CMK (cell line): ENCODE measurements around the gene JARID2.
"Not testable (repeated sequence)": the region's sequence is repeated elsewhere in the genome, so short reads cannot be mapped to it uniquely, and the experiment has no call there.

Experiments
- DNase-seq: peaks from one replicate; pipeline ENCODE4 v3.0.0-alpha.2; 2010; ENCODE audit warnings: low read depth

The JARID2 gene

DNA sequence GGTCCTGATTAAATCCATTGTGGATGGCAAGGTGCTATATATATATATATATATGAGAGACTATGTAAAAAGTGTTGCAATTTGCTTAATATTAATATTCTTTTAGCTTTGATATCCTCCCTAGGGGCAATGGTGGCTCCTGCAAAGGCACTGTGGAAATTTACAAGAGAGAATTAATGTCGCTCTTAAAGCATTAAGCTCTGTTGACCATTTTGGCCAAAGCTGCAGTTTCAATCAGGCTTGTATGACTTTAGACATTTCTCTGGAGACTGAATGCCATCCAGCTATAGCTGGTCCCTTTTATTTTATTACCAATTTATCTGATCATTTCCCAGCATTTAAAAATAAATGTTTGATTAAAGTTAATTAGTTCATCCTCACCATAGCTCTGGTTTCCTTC is 155.3 kb downstream of the JARID2 start:
- no peak for DNase-seq

DNA sequence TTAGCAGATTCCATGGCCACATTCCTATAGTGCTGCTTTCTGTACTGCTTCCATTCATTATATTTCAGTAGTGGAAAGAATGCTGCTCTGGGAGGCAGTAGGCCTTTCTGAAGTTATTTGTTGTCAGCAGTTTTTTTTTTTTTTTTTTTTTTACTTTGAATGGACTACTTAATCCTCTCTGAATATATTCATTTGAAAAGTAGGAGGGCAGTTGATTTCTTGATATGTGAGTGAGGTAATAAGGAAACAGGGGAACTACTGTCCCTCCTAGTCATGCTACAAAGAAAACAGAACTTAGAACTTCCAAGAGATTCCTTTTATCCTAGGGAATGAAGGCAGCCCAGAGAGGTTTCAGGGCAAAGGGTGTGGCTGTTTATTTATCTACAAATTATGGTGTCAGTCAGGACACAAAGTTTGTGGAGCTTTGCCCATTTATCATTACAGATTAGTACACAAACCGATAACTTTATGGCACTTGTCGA is 155.9 kb downstream of the JARID2 start:
- no peak for DNase-seq

DNA sequence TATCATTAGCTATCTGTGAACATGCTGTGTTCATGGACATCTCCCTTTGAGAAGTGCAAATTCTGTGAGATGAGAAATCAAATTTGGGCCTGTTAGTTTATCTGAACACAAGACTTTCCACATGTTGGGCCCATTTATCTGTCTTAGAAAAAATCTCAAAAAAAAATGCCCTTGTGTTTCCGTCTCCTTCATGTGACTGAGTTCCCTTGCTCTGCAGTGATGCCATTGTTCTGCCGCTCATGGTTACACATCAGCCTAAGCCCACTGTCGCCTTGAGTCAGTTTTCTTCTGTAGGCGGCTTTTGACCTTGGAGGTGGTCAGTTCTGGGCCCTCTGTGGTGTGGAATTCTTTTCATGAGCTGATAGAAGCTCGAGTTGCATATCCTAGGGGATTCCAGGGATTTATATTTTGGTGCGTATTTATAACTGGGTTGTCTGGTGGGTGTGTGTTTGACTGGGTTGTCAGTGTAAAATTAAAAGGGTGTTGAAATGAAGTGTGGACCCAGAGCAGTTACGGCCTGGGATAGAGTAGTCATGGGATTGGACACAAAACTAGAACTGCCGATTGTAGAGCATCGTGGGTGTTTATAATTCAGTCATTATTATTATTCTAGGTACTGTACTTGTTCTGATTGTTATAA is 156.7 kb downstream of the JARID2 start:
- no peak for DNase-seq

DNA sequence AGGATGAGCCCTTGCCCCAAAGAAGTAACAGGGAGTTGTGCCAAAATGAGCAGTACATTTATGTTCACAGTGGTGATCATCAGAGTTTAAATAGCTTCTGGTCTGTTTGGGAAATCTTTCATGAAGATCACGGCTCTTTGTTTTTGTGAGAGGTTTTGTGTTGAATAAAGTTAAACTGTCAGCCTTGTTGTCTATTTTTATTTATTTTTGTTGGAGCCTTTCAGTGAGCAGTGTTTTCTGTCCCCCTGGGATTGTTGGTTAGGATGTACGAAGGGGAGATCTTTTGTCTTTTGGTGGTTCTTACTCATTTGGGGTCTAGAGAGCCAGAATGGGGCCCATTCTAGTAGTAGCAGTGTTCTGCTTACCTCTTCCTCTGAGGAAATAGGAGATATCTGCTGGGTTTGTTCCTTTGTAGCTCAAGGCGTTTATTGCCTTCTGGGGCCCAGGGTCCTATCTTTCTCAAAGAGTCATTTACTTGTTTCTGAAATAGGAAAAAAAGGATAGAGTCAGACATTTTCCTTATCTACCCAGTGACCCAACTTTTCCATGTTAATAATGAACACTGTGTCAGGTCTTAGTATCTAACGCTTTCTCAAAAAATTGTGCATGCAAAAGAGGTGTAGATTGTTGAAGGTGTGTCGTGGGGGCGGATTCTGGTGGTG is 157.4 kb downstream of the JARID2 start:
- no peak for DNase-seq

DNA sequence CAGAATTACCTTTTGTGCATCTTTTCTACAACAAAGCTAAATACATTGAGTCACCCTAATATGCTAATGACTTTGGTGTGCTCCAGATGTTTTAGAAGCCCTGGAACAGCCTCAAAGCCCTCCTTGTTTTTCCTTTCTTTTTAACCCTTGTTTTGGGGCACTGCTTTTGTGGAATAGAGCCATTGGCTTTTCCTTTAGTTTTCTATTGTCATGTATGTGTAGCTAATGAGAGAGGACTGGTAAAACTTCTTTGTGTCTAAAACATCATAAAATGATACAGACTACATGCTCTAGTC is 158.8 kb downstream of the JARID2 start:
- no peak for DNase-seq

DNA sequence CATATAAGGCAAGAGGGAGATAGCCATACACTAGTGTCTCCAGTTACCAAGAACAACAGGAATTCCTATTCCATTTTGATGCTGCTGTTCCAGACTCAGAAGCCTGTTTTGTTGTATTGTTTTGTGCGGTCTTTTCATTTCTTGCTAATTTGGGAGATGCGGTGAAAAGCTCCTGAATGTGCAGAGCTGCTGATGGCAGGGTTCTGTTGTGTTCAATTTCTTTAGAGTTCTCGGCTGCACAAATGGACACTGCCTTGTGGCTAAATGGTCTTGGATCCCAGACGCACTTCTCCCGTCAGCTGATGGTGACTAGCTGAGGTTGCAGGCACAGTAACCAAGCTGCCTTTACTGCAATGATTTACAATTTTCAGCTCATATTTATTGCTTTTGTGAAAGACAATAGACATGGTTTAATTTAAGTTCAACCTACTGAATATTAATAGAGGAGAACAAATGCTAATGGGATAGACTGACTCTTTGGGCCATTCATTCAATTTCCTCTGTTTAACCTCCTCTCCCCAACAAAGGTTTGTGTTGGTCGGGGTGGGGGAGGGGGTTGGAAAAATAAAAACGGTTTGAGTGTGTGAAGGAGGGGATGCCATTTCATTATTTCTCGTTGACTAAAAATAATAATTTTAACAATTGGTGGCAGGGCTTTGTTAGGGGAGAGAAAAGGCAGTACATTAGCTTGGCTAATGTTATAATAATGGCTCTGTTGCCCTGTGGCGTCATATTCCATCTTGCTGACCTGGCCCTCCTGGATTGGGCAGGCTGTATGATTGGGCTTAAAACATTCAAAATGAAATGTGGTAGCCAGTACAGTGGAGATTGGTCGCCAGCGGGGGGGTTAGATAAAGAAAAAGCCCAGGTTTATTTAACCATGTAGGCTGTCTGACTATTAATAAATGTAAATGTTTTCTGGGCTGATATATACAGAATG is 159.5 kb downstream of the JARID2 start:
- DNase-seq, result no peak

DNA sequence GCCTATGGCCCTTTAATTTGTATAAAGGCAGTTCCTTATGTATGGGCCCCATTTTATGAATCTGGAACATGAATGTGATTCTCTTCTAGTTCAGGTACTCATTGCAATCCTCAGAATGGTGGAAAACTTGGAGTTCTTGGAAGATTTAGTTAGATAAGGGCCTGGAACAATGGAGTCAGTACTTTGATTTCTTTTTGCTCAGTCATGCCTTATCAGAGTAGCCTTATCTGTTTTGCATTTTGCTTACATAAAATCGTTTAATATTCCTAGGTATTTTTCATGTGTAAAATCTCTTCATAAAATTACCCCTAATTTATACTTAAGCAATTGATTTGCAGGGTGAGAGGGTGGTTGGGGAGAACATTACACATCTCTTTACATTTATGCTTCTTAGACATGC is 160.6 kb downstream of the JARID2 start:
- no peak for DNase-seq

DNA sequence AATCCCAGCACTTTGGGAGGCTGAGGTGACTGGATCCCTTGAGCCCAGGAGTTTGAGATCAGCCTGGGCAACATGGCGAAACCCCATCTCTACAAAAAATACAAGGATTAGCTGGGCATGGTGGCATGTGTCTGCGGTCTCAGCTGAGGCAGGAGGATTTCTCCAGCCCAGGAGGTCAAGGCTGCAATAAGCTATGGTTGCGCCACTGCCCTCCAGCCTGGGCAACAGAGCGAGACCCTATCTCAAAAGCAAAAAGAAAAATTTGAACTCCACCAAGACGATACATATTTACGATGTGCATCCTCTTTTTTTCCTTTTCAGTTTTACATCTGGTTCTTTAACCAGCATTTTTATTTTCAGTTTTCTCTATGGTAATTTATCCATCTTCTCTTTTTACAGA is 162.1 kb downstream of the JARID2 start:
- DNase-seq, result no peak

DNA sequence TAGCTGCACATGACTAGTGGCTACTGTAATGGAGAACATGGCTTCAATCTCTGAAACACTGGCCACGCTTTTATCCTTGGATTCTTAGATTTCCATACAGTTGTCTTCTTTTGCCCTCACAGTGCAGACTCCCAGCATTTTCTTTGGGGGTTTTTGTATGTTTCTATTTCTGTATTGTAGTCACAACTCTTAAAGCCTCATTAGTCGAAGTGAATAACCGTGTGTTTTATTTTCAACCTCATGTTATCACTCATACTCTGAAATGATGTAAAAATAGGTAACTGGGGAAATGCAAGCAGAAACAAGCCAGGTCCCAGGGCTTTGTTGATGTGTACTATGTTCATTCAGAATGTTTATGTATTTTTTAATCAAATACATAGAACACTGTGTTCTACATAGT is 162.9 kb downstream of the JARID2 start:
- no peak for DNase-seq

DNA sequence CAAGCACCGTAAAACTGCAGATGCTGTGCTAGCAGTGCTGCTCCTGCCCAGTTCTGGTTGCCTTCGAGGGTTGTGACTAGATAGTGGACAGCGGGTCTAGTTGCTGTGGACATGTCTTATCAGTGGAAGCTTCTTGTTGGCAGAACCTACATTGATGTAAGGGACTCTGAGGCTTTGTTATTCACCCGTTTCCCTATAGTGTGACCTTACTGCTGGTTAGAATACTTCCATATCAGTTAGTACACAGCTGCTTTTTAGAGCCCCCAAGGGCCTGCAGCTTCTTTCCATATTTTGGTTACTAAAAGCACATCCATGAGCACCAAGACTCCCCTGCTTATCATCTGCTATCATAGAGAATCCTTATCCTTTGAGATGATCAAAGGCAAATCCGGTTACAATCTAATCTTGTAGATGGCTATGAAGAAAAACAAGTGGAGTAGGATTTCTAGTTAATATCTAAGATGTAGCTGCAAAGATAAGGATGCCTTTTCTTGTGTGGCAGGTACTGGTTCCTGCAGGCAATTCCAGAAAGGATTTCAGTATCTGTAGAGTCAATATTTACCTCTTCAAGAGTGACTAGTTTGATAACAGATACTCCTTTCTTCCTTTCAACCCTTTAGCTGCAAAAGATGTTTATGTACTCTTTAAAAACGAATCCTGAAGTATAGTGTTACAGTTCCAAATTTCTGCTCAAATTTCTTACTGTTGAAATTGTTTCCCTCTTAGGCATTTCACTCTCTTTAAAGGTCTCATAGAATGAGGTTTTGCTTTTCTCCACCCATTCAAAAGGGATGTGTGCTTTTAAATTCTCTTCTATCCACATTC is 163.6 kb downstream of the JARID2 start:
- DNase-seq, result peak; percentile 61

DNA sequence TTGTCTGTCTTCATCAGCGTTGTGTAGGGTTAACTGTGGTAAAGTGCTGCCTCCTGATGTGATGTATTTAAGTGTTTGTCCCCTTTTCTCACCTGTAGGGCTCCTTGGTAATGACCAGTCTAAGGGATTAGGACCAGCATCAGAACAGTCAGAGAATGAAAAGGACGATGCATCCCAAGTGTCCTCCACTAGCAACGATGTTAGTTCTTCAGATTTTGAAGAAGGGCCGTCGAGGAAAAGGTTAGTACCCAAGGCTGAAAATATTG is 164.2 kb downstream of the JARID2 start:
- DNase-seq, result no peak

DNA sequence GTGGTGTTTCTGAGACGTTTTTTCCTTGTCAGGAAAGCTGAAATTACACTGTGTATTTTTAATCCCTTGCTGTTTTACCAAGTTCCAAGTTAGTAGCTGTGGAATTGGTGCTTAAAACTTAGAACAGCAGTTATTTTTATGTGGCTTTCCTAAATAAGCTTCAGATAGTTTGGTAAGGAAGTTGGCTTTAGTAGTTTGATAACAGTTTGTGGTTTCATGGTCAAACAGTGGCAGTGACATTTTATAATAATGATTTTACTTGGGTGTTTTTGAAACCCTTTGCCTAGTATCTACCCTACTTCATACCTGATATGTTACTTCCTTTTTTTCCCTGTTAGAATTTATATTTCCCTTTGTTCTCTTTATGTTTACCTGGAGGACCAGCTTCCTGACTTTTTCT is 164.9 kb downstream of the JARID2 start:
- DNase-seq, result no peak

DNA sequence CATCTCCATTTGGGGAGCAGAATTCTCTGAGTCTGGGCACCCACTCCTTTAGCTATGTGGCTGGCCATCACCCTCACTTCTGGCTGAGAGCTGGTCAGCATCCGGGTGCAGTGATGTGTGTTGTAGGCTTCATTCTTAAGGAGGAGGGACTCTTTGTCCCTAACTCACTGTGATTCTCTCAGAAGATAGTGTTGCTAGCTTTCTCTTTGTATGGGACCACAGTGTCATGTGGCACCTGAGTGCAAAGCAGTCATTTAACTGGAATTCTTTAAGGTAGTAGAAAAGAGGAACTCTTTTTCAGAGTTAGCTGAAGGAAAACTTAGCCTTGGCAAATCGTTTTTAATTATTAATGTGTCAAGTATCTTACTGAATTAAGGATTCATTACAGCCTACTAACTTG is 165.9 kb downstream of the JARID2 start:
- DNase-seq, result no peak

DNA sequence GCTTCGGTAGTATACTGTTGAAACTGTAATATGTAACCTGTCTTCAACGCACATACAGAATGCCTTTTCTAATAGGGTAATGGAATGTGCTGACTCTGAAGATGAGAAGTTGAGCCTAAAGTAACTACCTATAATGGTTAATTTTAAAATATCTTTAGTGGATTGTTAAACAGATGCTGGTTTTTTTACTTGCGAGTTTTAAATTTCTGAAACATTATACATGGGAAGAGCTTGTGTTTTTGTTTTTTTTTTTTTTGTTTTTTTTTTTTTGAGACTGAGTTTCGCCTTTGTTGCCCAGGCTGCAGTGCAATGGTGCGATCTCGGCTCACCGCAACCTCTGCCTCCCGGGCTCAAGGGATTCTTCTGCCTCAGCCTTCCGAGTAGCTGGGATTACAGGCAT is 166.9 kb downstream of the JARID2 start:
- no peak for DNase-seq

DNA sequence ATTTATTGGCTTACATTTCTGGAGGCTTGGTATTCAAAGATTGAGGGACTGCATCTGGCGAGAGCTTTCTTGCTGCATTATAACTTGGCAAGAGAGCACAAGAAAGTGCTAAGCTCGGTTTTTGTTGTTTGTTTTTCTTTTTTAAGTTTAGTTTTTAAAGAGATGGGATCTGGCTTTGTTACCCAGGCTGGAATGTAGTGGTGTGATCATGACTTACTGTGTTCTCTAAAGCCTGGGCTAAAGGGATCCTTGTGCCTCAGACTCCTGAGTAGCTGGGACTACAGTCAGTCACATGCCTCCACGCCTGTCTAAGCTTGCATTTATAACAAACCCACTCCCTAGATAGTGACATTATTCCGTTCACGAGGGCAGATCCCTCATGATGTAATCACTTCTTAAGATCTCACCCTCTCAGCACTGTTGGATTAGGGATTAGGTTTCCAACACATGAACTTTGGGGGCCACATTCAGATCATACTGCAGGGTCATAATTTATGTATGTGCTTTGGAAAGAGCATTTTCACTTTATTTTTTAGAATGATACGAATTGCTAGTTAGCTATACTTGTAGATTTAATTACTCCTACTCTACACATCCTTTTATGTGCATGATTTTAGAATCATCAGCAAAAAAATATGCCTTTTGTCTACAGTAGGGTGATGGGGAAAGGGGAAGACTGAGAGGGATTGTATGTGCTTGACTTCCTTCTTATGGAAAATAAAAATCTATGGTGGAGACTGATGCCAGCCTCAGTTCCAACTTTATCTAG is 167.8 kb downstream of the JARID2 start:
- no peak for DNase-seq

DNA sequence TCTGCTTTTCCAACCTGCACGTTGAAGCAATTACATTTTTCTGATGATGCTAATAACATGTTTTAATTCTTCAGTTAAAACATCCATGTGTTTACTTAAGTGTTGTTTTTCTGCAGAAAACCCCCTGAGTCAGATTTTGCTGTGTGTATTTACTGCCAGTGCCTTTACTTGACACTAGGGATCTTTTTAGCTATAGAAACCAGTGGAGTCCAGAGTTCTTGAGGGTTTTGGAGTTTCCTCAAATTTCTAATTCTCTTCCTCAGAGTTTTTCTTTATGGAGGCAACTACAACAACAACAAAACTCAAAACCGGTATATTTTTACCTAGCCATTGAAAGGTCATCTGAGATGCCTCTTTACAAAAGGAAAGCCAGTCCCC is 168.4 kb downstream of the JARID2 start:
- DNase-seq, result no peak

DNA sequence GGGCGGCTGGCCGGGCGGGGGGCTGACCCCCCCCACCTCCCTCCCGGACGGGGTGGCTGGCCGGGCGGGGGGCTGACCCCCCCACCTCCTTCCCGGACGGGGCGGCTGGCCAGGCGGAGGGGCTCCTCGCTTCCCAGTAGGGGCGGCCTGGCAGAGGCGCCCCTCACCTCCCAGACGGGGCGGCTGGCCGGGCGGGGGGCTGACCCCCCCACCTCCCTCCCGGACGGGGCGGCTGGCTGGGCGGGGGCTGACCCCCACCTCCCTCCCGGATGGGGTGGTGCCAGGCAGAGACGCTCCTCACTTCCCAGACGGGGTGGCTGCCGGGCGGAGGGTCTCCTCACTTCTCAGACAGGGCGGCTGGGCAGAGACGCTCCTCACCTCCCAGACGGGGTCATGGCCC is 169.8 kb downstream of the JARID2 start:
- not testable (repeated sequence) for DNase-seq

DNA sequence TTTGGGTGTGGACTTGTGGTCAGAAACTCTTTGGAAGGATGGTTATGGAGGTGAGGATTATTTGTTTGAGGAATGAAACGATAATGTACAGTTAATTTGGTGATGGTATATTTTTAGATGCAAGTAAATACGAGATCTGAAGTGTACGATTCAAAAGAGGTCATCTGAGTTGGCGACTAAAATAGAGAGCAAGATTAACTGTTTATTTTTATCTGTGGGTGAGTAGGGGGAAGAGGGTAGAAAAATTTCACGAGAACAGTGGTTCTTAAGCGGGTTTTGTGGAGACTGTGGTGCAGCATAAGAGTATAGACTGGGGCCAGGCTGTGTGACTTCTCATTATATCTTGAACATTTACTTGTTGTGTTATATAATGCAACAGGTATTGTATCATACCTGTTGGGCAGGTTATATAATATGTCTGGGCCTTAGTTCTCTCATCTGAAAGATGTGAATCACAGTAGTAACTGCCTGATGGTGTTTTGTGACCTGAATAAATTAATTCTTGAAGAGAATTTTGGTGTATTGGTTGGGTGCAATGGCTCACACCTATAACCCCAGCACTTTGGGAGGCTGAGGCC is 171.2 kb downstream of the JARID2 start:
- DNase-seq, result no peak

DNA sequence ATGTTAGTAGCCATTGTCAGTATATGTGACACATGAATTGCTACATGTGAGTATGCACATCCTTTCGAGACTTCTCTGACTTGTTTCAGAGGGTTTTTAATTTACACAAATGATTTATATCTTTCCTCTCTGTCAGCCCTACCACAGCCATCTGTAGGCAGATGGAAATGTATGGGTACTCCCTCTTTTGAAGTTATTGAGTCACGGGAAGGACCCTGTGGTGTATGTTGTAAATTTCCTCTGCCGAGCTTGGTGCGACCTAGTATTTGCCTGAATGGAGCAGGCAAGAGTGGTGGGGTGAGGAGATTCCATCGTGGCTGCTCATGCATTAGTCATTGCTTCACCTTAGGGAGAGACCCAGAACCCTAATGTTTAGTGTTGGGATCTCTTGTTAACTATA is 171.9 kb downstream of the JARID2 start:
- DNase-seq, result no peak

DNA sequence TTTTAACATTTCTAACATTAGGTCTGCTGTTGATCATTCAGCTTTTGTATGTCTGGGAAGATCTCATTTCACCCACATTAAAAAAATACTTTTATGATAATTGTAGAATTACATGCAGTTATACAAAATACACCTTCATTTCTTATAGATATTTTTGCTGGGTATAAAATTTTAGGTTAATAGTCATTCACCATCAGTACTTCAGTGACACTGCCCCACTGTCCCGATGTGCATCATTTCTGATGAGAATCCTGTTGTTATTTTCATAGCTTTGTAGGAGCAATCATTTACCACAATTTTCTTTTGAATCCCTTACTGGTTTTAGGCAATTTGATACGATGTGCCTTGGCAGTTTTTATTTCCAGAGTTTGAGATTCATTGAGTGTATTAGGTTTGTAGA is 173.6 kb downstream of the JARID2 start:
- DNase-seq, result no peak

DNA sequence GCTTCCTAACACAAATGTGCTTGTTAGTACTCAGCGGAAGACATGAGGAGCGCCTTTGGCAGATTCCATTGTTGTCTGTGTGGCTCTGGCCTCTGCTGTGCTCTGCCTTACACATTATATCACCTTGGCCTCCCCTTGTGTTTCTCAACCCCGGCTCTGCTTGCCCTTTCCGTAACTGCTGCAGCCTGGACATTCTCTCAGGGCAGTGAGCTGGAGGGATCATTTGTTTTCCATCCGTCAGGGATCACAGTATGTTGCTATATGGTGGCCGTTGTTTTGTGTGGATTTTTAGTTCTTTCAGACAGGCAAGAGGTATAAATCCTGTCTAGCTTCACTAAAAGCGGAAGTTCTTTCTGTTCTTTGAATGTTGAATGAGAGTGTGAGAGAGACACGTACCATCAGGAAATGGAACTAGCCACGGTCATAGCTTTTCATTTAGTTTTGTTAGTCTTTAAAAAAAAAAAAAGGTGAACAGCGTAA is 175.1 kb downstream of the JARID2 start:
- DNase-seq, result no peak
